HG03196 (cell line): ENCODE data around the gene SERPINF2.
"Not testable (repeated sequence)": the region's sequence is repeated elsewhere in the genome, so short reads cannot be mapped to it uniquely, and the experiment has no call there.

Experiments
- ATAC-seq: cut with Tn5 transposase; IDR thresholded peaks from one replicate; pipeline ENCODE4 v1.9.1; 2021; ENCODE audit not compliant: unreplicated experiment

Gene SERPINF2

GRCh38 chr17:1742371-1743087 is at the start of gene SERPINF2:
Gene SERPINF2 (plus strand): TSS chr17:1742871. CDS start chr17:1744996, 2,125 bp downstream.
- ATAC-seq, result no peak

GRCh38 chr17:1693339-1693738 is 49.3 kb upstream of the SERPINF2 start:
- ATAC-seq, result no peak

- no peak for ATAC-seq
Measured at GRCh38 chr17:1695365-1695764, 47.3 kb upstream of the SERPINF2 start.

- ATAC-seq, result no peak
Measured at GRCh38 chr17:1697681-1698080, 45.0 kb upstream of the SERPINF2 start.

- ATAC-seq, result not testable (repeated sequence)
Measured at GRCh38 chr17:1699891-1700290, 42.8 kb upstream of the SERPINF2 start.

DNA sequence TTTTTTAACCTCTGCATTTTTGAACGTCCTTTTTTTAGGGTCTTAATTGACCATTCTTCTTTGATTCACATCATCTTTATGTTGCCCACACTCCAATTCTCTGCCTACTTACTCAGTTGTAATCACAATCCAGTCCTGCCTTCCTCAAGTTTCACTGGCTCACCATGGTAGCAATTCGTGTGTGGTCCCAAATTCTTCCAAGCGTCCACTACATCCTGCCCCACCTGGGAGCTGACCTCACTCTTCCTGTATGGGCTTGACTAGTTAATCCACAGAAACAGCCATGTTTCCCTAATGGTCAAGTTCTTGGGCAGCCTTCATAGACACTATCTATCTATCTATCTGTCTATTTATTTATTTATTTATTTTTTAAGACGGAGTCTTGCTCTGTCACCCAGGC is 39.6 kb upstream of the SERPINF2 start:
- ATAC-seq, result no peak

DNA sequence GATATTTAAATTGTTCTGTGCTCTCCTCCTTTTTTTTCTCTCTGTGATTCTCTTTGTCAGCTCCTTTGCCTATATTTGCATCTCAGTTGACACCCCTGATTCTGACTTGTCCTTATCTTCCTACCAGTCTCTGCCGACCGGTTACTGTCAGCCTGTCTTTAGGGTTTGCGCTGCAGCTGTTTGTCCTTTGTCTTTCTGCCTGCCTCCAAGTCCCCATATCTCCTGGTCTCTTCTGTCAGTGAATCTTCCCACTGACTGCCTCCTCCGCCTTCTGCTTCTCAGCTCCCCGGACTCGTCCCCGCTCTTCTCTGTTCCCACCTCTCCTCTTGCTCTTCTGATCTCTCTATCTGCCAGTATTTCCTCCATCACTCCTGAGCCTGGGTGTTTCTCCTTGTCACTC is 37.7 kb upstream of the SERPINF2 start:
- ATAC-seq, result no peak

GRCh38 chr17:1707107-1707506 is 35.6 kb upstream of the SERPINF2 start:
- no peak for ATAC-seq

- ATAC-seq, result not testable (repeated sequence)
Measured at GRCh38 chr17:1708791-1709346, 33.8 kb upstream of the SERPINF2 start.

GRCh38 chr17:1709403-1709951 is 33.2 kb upstream of the SERPINF2 start:
- no peak for ATAC-seq

DNA sequence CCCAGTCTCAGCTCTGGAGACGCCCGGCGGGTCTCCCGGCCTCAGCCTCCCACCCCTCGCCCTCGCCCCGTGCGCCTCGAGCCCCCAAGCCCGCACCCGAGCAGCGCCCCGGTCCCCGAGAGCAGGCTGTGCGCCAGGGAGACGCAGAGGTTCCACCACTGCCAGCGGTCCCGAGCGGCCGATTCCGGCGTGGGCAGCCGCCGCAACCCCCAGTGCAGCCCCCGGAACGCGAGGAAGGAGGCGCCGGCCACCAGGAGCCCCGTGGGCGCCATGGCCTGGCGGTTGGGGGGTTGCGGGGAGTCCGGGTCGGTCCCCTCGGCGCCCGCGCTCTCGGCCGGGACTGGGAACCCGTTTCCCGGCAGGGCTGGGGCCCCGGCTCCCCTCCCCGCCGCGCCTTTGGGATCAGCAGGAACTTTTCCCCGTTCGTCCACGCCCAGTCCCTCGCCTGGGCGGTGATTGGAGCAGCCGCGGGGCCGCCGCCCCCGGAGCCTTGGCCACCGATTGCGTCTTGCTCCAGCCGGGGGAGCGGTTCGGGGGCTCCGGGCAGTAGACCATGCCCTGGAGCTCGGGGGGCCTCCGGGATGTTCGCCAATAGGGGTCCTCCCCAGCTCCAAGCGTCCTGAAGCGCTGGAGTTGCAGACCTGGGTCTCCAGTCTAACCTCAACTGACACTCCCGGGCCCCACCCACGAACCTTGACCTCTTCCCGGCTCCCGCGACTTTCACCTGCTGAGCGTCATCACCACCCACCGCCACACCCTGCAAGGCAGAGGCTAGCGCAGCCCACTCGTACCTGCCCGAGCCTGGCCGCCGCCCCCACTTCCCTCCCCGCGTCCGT is 32.5 kb upstream of the SERPINF2 start, which contains the start of gene TLCD2:
Gene TLCD2, minus strand, starts transcription at position 407 of the 836 bp plus-strand sequence. Its CDS starts 135 bp downstream, at position 272.
- no peak for ATAC-seq

- ATAC-seq, result no peak
Measured at GRCh38 chr17:1710807-1711553, 31.7 kb upstream of the SERPINF2 start.

- ATAC-seq, result no peak
Measured at GRCh38 chr17:1711804-1712203, 30.9 kb upstream of the SERPINF2 start.

- no peak for ATAC-seq
Measured at GRCh38 chr17:1712271-1712670, 30.4 kb upstream of the SERPINF2 start.

- ATAC-seq, result no peak
Measured at GRCh38 chr17:1713160-1713877, 29.4 kb upstream of the SERPINF2 start.

DNA sequence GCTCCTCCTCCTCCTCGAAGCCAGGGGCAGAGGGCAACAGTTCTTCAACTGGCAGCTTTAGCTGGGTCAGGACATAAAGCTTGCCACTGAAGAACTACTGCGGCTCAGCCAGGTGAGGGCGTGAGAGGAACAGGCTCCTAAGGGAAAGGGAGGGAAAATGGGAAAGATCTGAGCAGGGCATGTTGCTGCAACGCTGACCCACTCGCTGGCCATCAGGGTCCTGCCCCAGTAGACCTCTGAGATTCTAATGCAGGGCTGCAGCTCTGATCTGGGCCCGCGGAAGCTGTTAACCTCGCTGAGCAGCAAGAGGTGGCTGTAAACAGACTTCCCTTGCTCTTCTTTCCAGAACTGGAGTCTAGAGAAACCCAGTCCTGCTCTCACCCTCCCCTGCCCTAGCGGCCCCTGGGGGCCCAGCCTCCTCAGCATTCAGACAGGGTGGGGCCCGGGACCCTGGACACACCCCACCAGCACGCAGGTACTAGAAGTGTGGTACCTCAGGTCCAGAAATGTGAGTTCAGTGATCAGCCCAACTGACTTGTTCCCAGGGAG is 28.7 kb upstream of the SERPINF2 start:
- no peak for ATAC-seq

DNA sequence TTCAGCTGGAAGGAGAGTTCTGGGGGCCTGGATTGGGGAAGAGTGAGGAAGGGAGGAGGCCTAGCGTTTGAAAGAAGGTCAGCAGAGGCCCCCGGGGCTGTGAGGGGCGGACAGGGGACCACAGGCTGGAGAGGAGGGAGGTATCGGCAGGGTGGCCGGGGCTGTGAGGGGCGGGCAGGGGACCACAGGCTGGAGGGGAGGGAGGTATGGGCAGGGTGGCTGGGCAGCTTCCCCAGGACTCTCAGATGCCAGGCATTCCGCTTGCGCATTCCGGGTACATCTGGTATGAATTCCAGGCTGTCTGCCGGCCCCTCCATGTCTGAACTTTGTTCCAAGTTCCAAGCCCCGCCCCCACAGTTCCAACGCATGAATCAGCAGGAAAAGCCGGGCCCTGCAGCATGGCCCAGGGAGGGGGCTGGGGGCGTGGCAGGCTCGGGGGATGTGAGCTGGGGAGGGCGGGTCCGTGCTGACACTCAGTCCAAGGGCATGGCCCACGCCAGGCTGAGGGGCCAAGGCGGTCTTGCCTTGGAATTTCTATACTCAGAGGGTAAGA is 28.2 kb upstream of the SERPINF2 start:
- no peak for ATAC-seq

DNA sequence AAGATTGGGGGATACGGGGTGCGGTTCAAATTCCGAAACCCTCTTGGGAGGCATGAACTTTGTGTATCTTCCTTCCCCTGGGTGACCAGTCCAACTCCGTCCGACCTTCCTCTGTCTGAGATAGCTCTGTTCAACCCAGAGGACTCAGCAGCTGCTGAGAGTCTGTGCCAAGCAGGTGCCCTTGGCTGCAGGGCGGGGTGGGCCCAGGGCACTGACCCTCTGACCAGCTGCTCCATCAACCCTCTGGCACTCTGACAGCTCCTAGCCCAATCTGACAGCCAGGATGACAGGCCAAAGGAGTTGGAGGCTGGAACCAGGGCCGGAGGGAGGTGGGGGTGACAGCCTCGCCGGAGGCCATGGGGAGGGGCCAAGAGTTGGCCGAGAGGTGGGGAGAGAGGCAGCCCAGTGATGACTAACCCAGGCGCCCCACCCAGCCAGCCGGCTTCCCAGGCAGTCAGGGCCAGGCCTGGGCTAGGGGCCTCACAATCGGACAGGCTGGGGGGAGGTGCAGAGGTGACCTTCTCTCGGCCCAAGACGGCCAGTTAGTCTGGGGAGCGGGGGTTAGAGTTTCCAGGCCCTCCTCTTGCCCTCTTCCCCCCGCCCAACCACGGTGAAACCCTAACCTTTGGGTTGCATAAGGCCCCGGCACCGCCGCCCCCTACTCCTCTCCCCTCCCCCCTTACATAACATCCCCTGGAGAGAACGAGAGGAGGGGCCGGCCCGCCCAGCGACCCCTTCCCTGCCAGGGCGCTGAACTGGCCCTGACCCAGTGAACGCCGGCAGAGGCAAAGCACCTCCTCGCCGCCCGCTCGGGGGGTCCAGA is 27.5 kb upstream of the SERPINF2 start:
- no peak for ATAC-seq

- ATAC-seq, result no peak
Measured at GRCh38 chr17:1715803-1716075, 26.9 kb upstream of the SERPINF2 start.
